Erythroblast (primary cell): ENCODE data around the gene RCBTB2.

Source experiments
- GATA1 ChIP-seq: IDR thresholded peaks from 2 replicates; pipeline ENCODE4 v1.6.1; 2011; ENCODE audit warnings: low read depth, mild to moderate bottlenecking, control low read depth, low read length, moderate library complexity
- POLR2A ChIP-seq: IDR thresholded peaks from 2 replicates; pipeline ENCODE4 v1.6.1; 2011; ENCODE audit warnings: mild to moderate bottlenecking, low read length

- TF ChIP-seq POLR2A (no peak), GATA1 (no peak)
These were observed 48.0 kb upstream of the RCBTB2 start for GRCh38 chr13:48580896-48581295.
